ENCODE measurements around the gene UBQLN1.
"Not testable (repeated sequence)": the region's sequence is repeated elsewhere in the genome, so short reads cannot be mapped to it uniquely, and the experiment has no call there.

UBQLN1 gene

GRCh38 chr9:83707768-83708514 lies at the start of gene UBQLN1:
UBQLN1 (minus strand) TSS chr9:83707958; CDS start chr9:83707679, 279 bp downstream.
- no peak for FAIRE-seq

GRCh38 chr9:83754383-83754977 lies 46.7 kb upstream of the UBQLN1 start:
- FAIRE-seq = no peak

GRCh38 chr9:83749706-83750105 lies 41.9 kb upstream of the UBQLN1 start:
- no peak for FAIRE-seq

- FAIRE-seq = no peak
Observed at GRCh38 chr9:83744206-83744605, 36.4 kb upstream of the UBQLN1 start.

GRCh38 chr9:83733739-83734138 lies 26.0 kb upstream of the UBQLN1 start:
- no peak for FAIRE-seq

GRCh38 chr9:83728591-83729368 lies 21.0 kb upstream of the UBQLN1 start:
- FAIRE-seq = not testable (repeated sequence)

GRCh38 chr9:83724436-83724835 lies 16.7 kb upstream of the UBQLN1 start:
- FAIRE-seq = no peak

- no peak for FAIRE-seq
Observed at GRCh38 chr9:83722726-83723495, 15.2 kb upstream of the UBQLN1 start.

GRCh38 chr9:83721509-83721908 lies 13.8 kb upstream of the UBQLN1 start:
- no peak for FAIRE-seq

- FAIRE-seq = no peak
Observed at GRCh38 chr9:83715794-83716193, 8.0 kb upstream of the UBQLN1 start.

- no peak for FAIRE-seq
Observed at GRCh38 chr9:83715221-83715620, 7.5 kb upstream of the UBQLN1 start.

GRCh38 chr9:83714329-83714728 lies 6.6 kb upstream of the UBQLN1 start:
- no peak for FAIRE-seq

GRCh38 chr9:83708515-83709158 lies 879 bp upstream of the UBQLN1 start:
- no peak for FAIRE-seq

GRCh38 chr9:83707518-83707767 lies 315 bp downstream of the UBQLN1 start:
- FAIRE-seq = no peak

GRCh38 chr9:83706676-83707517 lies 861 bp downstream of the UBQLN1 start:
- no peak for FAIRE-seq

- FAIRE-seq = not testable (repeated sequence)
Observed at GRCh38 chr9:83705219-83705651, 2.5 kb downstream of the UBQLN1 start.

- no peak for FAIRE-seq
Observed at GRCh38 chr9:83701769-83702168, 6.0 kb downstream of the UBQLN1 start.

- no peak for FAIRE-seq
Observed at GRCh38 chr9:83701286-83701685, 6.5 kb downstream of the UBQLN1 start.

- FAIRE-seq = no peak
Observed at GRCh38 chr9:83699615-83700014, 8.1 kb downstream of the UBQLN1 start.

GRCh38 chr9:83698976-83699585 lies 8.7 kb downstream of the UBQLN1 start:
- FAIRE-seq = no peak

GRCh38 chr9:83691492-83691891 lies 16.3 kb downstream of the UBQLN1 start:
- no peak for FAIRE-seq

Measured in TTC549 (cell line).